GM19025 (cell line): Measurements from ENCODE around the gene GTPBP6.
"Not testable (repeated sequence)": the region's sequence is repeated elsewhere in the genome, so short reads cannot be mapped to it uniquely, and the experiment has no call there.

Source experiments
- ATAC-seq: cut with Tn5 transposase; IDR thresholded peaks from one replicate; pipeline ENCODE4 v1.9.1; 2021; ENCODE audit warnings: mild to moderate bottlenecking, low read depth, moderate library complexity; ENCODE audit not compliant: unreplicated experiment

The GTPBP6 gene

DNA sequence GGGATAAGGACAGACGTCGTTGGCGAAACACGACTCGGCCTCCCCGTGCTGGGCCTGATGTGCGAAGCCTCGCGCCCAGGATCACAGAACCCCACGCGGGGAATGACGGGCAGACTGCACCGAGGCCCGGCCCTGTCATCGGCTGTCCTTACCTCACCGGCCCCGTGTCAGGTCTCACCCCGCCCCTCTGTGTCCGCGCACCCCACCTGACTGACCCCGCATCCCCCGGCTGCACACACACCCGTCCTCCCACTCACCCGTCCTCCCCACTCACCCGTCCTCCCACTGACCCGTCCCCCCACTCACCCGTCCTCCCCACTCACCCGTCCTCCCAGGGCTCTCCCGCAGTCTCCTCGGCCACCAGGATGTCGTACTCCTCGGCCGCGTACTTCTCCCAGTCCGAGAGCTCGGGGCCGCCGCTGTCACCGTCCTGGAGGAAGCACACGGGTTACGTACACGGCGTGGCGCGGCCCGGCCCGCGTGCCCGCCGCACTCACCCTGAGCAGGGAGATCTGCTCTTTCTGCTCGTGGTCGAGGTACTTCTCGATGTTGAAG is 19.8 kb upstream of the GTPBP6 start:
- ATAC-seq = no peak

DNA sequence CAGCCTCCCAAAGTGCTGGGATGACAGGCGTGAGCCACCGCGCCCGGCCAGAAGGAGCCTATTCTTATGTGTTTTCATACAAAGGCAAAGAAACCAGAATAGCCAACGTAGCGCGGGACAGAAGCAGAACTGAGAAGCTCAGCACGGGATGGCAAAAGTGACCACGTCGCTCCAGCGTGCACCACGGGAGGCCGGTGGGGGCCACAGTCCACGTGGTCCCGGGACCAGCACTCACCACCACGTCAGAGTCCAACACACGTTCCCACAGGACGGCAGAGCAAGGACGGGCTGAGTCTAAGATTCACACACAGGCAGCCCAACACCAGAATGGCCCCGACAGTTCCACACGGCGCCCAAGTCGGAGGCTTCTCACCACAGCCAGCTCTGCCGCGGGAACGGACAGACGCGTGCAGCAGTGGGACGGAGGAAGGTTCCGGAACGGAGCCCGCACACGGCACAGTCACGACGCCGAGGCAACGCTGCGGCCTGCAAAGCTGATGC is 18.8 kb upstream of the GTPBP6 start:
- no peak for ATAC-seq

DNA sequence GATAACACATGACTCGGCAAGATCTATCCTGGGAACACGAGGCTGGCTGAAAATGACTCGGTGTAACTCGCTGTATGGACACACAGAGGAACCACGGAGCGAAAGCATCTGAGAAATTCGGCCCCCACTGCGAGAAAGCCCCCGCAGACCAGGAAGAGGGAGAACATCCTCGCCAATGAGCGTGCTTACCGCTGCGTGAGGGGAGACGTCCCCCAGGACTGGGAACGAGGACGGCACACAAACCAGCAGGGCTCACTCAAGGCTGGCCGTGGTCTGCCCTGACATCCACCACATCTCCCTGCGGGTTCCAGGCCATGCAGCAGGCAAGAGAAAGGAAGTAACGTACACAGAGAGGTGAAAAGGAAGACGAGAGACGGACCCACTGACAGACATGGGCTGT is 17.6 kb upstream of the GTPBP6 start:
- no peak for ATAC-seq

DNA sequence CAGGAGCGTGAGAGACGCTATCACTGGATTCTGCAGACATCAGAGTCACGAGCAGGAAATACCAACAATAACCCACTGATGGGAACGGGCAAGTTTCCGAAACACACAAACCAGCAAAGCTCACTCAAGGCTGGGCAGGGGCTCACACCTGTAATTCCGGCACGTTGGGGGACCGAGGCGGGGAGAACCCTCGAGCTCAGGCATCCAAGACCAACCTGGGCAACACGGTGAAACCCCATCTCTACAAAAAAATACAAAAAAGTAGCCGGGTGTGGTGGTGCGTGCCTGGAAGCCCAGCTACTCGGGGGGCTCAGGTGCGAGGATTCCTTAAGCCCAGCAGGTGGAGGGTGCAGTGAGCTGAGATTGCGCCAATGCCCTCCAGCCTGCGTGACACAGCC is 17.2 kb upstream of the GTPBP6 start:
- ATAC-seq = no peak

DNA sequence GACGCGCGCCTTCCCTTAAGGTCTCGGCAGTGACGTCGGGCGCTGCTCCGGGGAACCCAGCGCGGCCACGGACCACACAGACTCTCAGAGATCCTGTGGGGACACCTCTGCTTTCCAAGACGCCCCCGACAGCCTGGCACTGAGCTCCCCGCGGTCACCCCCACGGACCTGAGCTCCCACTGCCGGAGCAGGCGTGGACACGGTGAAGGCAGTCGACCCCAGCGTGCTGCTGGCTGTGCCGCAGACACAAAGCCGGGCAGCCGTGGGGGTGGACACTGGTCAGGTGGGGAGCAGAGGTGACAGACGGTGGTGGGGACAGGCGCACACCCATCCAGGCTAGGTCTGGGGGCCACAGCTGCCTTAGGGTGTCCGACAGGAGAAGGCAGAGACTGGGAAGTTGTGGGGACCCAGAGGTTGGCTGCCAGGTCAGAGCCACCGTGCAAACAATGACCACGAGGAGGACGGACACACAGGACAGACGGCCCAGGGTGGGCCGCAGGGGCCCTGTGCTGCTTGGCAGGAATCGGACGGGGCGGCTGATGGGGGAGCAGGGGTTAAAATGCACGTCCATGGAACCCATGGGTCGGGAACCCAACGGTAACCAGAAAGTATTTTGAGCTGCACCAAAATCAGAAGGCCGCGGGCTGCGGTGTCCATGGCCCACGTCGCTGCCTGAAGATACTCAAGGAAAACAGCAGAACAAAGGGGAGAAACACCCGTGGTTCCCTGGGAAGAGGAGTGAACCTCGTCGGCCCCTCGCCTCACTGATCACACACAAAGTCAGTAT is 16.6 kb upstream of the GTPBP6 start:
- ATAC-seq = no peak

DNA sequence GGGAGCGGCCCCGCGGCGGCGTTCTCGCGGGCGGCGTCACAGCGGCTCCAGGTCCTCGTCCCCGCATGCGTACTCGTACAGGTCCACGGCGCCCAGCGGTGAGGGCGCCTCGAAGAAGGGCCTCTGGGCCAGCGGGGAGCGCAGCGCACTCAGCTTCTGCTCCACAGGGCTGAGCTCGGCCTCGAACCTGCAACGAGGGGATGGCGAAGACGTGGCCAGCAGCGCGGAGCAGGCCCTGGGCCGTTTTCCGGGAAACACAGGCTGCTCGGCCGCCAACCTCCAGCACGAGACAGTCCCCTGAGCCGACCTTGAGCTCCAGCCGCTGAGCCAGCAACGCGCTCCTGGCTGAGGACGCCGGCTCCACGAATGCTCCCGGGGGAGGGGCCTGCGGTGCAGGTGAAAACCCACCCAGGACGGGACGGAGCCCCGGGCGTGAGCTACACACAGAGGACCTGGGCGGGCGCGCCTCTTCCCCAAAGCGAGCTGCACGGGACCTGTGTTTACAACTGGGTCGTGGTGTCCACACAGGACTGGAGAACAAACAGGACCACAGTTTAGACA is 15.8 kb upstream of the GTPBP6 start:
- ATAC-seq = no peak

DNA sequence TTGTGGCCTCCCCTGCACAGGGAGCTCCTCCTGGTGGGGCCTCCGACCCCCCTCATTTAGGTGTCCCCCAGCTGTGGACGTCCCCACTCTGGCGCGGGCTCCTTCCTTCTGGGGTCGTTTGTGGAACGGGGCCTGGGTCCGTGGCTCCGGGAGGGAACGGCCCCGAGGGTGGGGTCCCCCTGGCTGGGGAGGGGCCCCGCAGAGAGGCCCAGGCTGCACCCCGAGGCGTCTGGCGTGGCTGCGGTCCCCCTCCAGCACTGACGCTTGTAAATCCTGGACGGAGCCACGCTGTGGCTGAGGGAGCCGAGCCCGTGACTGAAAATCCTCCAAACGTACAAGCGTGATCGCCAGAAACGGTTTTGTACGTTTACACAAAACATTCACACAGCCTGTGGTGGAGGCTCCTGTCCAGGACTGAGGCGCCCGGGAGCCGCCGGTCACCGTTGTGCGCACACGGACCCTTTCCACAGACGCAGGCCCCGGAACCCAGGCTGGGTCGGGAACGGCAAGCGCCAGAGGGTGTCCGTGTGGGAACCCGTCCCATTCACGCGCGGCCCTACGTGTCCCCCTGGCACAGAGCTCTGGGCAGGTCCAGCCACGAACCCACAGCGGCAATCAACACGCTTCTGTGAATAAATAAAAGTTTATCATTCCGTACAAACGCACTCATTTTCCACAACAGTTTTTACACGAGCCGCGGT is 15.2 kb upstream of the GTPBP6 start:
- no peak for ATAC-seq

DNA sequence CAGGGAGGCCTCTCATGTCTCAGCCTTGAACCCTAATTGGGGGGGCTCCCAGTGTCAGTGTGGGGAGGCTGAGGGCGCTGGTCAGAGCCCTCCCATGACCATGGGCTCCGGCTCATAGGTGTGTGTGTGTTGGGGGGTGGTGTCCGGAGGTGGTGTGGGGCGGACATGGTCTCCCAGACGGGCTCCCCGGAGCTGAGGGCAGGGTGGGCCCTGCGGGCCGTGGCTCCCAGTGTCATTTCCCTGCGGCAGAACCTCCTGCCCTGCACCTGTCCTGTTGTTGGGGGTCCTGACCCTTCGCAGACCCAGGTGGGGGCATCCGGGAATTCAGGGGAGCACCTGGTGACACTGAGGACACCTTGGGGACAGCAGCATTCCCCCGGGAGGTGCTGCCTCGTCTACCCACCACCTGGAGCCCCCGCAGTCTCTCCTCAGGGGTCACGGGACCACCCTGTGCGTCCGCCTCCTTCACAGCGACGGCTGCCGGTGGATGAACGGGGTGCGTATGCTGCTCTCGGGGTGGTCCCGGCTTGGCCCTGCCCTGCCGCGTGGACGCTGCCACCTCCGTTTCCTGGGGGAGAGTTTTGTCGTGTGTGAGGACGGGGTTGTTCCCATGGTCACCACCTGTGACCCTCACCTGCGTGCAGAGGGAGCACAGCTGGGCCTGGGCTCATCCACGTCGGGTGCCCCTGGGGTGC is 14.5 kb upstream of the GTPBP6 start:
- no peak for ATAC-seq

DNA sequence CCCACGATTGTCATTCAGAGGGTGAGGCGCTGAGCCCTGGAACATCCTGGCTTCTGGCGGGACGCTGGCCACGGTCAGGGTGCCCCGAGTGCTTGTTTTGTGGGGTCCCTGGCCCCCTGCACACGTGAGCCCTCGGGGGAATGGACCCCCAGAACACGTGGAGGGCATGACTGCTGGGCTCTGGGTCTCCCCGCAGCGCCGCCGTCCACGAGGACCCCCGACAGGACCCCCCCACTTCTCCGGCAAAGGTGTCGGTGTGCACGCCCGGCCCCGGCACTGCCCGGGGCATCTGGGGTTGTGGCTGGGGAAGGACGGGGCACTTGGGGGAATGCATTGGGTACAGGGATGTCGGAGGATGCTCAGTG is 13.9 kb upstream of the GTPBP6 start:
- ATAC-seq = no peak

DNA sequence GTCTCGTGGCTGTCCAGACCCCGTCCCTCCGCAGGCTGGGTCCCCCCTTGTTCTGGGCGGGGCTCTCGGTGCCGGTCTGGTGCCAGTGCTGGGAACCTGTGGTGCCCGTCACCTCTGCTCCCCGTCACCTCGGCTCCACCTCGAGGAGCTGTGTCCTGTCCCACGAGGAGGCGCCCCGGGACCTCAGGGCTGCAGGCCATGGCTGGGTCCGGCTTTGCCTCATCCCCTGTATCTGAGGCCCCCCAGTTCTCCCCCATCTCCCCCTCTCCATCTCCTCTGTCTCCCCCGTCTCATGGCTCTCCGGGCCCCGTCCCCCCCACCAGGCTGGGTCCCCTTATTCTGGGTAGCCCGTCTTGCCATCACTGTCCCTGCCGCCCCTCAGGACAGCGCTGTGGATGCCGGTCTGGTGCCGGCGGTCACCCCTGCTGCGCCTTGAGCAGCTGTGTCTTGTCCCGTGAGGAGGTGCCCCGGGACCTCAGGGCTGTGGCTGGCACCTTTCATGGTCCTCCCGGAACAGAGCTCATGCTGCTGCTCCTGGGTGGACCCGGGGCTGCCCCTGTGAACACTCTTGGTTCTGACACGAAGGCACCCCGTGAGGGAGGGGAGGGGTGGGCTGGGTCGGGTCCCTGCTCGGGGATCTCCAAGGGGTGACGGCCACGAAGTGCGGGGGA is 13.4 kb upstream of the GTPBP6 start:
- no peak for ATAC-seq

DNA sequence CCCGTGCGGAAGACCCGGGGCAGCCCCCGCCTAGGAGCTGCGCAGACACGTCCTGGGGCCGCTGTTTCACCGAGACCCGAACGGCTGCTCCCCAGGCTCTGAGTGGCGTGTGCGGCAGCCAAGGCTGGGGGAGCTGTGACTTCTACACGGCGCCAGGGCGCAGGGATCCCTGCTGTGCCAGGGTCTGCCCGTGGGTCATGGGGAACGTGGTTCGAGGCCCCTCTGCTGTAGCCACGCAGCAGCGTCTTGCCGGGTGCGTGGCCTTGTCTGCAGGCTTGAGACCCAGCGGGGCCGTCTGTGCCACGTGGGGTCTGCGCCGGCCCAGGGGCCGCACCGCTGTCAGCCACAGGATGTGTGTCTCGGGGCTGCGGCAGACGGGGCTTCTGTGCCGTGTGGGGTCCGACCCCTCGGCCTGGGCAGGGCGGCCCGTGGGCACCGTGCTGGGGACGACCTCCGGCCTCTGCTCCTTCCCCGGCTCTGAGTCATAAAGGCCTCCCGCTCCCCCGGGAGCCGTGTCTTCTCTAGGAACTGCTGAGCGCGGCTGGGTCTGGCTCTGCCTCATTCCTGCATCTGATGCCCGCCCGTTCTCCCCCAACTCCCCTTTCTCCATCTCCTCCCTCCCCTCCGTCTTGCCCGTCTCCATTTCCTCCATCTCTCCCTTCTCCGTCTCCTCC is 12.7 kb upstream of the GTPBP6 start:
- ATAC-seq = no peak

DNA sequence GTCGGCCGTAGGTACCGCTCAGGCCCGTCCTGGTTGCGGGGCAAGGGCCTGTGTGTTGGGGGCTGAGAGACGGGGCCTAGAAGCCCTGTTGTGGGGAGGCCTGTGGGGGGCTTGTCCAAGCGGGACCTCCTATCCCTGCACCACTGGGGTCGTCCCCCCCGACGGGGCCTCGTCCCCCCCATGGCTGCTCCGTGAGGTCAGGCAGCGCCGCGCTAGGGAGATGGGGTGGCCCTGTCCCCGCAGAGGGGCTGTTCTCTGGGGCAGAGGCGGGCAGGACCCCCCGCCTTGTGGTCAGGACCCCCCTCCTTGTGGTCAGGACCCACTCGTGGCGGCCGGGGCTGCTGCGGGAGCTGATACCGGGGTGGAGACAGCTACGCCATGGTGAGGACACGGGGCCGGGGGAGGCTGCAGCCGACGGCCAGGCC is 12.1 kb upstream of the GTPBP6 start:
- ATAC-seq = no peak

DNA sequence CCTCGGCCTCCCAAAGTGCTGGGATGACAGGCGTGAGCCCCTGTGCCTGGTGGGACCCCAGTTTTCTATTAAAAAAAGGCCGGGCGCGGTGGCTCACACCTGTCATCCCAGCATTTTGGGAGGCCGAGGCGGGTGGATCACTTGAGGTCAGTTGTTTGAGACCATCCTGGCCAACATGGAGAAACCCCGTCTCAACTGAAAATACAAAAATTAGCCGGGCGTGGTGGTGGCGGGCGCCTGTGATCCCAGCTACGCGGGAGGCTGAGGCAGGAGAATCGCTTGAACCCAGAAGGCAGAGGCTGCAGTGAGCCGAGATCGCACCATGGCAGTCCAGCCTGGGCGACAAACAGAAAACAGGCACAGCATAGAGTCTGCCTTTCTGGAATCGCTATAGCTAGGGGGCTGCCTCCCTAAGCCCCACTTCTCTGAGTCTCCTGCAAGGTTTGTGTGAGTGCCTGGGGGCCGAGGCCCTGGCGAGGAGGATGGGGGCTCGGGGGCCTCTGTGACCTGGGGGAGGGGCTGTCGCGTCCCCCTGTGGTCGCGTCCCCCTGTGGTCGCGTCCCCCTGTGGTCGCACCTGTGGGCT is 11.6 kb upstream of the GTPBP6 start:
- not testable (repeated sequence) for ATAC-seq

DNA sequence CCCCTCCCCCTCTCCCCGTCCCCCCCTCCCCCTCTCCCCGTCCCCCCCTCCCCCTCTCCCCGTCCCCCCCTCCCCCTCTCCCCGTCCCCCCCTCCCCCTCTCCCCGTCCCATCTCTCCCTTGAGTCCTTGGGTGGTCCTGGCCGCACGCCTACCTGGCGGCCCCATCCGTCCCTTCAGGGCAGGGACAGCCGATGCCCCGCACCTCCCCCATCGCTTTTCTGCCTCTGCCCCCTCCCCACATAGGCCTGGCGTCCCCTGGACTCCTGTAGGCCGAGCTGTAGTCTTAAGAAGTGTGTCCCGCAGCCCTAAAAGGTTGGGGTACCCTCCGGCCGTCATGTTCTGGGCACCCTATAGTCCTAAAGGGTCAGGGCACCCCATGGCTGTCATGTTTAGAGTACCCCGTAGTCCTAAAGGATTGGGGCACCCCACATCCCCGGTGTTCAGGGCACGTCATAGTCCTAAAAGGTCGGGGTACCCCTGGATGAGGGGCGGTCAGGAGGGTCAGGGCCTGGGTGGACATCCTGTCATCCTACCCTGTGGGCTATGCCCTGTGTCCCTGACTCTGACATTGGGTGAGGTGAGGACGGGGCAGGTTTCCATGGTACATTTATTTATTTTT is 10.8 kb upstream of the GTPBP6 start:
- ATAC-seq = no peak

DNA sequence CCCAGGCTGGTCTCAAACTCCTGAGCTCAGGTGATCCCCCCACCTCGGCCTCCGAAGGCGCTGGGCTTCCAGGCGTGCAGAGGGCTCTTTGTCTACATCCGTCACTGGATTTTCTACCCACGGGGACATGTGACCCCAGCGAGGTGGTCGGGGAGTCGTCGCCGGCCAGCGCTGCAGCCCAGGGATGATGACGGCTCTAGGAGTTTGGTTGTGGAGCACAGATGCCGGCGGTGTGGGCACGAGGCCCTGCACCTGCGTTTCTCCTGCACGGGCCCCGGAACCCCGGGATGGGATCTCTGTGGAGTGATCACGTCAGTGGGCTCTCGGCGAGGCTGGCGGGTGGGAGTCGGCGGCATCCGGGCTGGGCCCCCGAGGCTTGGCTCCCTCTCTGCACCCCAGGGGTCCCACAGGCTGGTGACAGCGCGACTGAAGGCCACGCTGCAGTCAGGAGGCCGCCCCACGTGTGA is 9.1 kb upstream of the GTPBP6 start:
- ATAC-seq = no peak

DNA sequence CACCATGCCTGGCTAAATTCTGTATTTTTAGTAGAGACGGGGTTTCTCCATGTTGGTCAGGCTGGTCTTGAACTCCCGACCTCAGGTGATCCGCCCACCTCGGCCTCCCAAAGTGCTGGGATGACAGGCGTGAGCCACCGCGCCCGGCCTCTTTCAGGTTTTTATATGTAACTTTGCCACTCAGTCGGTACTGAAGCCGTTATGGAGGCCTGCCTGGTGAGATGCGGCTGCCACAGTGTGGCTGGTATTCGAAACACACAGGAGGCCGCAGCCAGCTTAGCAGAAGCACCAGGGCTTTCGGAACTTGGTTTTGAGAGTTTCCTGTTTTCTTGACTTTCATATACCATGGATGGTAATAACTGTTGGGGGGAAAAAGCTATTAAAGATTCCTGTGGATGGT is 6.1 kb upstream of the GTPBP6 start:
- not testable (repeated sequence) for ATAC-seq

DNA sequence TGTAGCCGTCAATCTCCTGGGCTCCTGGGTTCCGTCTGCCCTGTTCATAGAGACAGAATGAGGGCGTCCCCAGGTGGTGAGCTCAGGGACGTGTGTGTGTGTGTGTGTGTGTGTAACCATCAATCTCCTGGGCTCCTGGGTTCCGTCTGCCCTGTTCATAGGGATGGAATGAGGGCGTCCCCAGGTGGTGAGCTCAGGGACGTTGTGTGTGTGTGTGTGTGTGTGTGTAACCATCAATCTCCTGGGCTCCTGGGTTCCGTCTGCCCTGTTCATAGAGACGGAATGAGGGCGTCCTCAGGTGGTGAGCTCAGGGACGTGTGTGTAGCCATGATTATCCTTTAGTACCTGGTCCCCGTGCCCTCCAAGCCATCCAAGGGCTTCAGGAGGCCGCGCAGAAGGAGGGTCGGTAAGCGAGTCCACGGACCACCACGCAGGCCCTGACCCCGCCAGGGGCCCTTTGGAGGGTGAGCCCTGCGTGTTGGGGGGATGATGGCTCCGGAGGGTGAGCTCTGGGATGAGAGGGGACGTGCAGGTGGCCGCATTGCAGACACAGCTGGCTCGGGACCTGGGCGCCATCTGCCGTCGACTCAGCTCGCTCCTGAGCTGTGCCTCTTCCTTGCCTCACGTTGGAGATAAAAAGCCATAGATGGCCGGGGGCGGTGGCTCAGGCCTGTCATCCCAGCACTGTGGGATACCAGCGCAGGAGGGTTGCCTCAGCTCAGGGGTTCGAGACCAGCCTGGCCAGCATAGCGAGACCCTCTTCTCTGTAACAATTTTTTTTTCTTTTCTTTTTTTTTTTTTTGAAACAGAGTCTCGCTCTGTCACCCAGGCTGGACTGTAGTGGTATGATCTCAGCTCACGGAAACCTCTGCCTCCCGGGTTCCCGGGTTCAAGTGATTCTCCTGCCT is 5.4 kb upstream of the GTPBP6 start:
- no peak for ATAC-seq
